Spleen (tissue), 11 donors: ENCODE results near the gene KRTAP26-1. TPM values are rescaled to one million over a fixed set of nuclear protein-coding genes. Genes with fewer than 3 reads are reported as not detected.

Experiments
- DNase-seq: peaks from one replicate; pipeline ENCODE4 v3.0.0-alpha.2; 2020
- H3K27ac ChIP-seq, 8 donors: fragments of 200-600 bp; sonication (generic) in 7 of 8; 1 replicate in 4 of 8; 2 replicates in 4 of 8; pipeline versions ENCODE4 v1.5.0 to v1.8.0; 2016 to 2021; ENCODE audit warnings: inconsistent platforms in 4 of 8, mild to moderate bottlenecking in 4 of 8, moderate library complexity in 1 of 8
- H3K27me3 ChIP-seq, 7 donors: fragments of 200-600 bp; sonication (generic) in 6 of 7; replicated peaks in 1 of 7; 1 replicate in 4 of 7; 2 replicates in 3 of 7; pipeline versions ENCODE4 v1.5.0 to v1.8.0; 2016 to 2021; ENCODE audit warnings: inconsistent platforms in 3 of 7, mild to moderate bottlenecking in 1 of 7
- H3K36me3 ChIP-seq, 6 donors: fragments of 200-600 bp; sonication (generic) in 5 of 6; 1 replicate in 4 of 6; 2 replicates in 2 of 6; pipeline versions ENCODE4 v1.5.0 to v1.8.0; 2016 to 2021; ENCODE audit warnings: inconsistent platforms in 2 of 6
- H3K4me1 ChIP-seq, 6 donors: fragments of 200-600 bp; sonication (generic) in 5 of 6; 1 replicate in 3 of 6; 2 replicates in 3 of 6; pipeline versions ENCODE4 v1.5.0 to v1.8.0; 2016 to 2021; ENCODE audit warnings: inconsistent platforms in 3 of 6
- H3K4me3 ChIP-seq, 8 donors: fragments of 200-600 bp; sonication (generic) in 7 of 8; 1 replicate in 4 of 8; 2 replicates in 4 of 8; pipeline versions ENCODE4 v1.5.0 to v1.8.0; 2016 to 2021; ENCODE audit warnings: inconsistent platforms in 4 of 8, mild to moderate bottlenecking in 4 of 8, moderate library complexity in 2 of 8
- H3K9me3 ChIP-seq, 8 donors: fragments of 200-600 bp; sonication (generic) in 7 of 8; 1 replicate in 4 of 8; 2 replicates in 4 of 8; pipeline versions ENCODE4 v1.5.0 to v1.8.0; 2016 to 2021; ENCODE audit warnings: inconsistent platforms in 4 of 8
- CTCF ChIP-seq, 11 experiments: fragments of 200-600 bp in 7 of 11; fragments of 450-650 bp in 4 of 11; sonication (generic) in 4 of 11; IDR thresholded peaks in 8 of 11; conservative IDR thresholded peaks in 3 of 11; 1 replicate in 7 of 11; 2 replicates in 4 of 11; pipeline versions ENCODE4 v1.4.0 to v1.8.0; 2016 to 2021; ENCODE audit warnings: antibody characterized with exemption in 11 of 11, inconsistent platforms in 4 of 11, mild to moderate bottlenecking in 1 of 11
- POLR2A ChIP-seq, 3 donors: fragments of 450-650 bp; IDR thresholded peaks; one replicate each; pipeline ENCODE4 v1.5.1; 2017; ENCODE audit warnings: antibody characterized with exemption in 3 of 3, mild to moderate bottlenecking in 1 of 3
- POLR2AphosphoS5 ChIP-seq, 3 donors: sonication (generic); formaldehyde crosslinking; IDR thresholded peaks; one replicate each; pipeline ENCODE4 v1.5.1; 2017; ENCODE audit warnings: antibody characterized with exemption in 3 of 3
- WGBS, 5 donors: extraction: QIAGEN DNeasy Blood & Tissue Kit in 3 of 5; methylation state at CpG; one replicate each; pipeline versions ENCODE4 v1.1.5 to v1.1.7; 2013 to 2018; 5-methylcytosine and 5-hydroxymethylcytosine counted together
- intact Hi-C: fragments of 100-400 bp; cut with DNase I; formaldehyde crosslinking; loops from one replicate; pipeline ENCODE4 v1.15.0; 2023; ENCODE audit warnings: low total_unique reads
- polyA plus RNA-seq, 3 donors: library from polyadenylated mRNA; stranded (reverse); fragments of 200-250 nt; gene quantifications; one replicate each; pipeline ENCODE4 v1.2.1, GENCODE V29; 2013
- total RNA-seq, 7 donors: library from RNA; depleted of rRNA in 3 of 7; stranded (reverse); fragments of >200 nt in 3 of 7; fragmentation: NEBNext Ultra II Directional in 4 of 7; extraction: Animal tissue kit (Norgen Biotek cat#: 25700) in 4 of 7; gene quantifications; one replicate each; pipeline versions ENCODE4 v1.1.0 to v1.2.1, GENCODE V29; 2016 to 2021
- donor health status: healthy with polysubstance abuse.
- donor health status: DM: no; HTN: no; CAD: no; lungs with moderate emphysema.
- donor health status: DM: no; HTN: no; CAD: no.
- donor health status: Bipolar disorder and iron deficiency.
- donor health status: healthy.
- donor health status: DM: no; HTN: no; CAD: no.
- donor health status: DM: yes; HTN: yes; CAD: no.

Gene KRTAP26-1
- total and polyA plus RNA-seq, 10 donors, result not detected

DNA sequence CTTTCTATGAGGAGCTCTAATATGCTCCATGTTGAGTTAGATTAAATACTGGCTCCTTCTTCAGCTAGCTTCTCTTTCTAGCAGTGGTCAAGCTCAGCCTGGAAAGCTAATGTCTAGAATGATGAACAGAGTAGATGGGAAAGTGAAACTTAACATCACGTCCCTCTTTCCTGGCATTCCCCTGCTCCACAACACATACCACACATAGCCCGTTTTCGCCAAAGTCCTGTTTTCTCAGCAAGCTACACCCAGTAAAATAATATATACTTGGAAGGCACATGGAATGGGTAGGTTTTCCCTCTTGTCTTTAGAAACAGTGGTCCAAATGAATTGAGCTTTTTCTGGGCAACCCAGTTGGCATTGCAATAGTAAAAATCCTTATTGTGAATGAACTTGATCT is 13.6 kb upstream of the KRTAP26-1 start:
- H3K27me3 ChIP-seq, result no peaks in the 10 kb centered on the region
- DNase-seq, result no peak
- 62 to 88% (median 85%) methylated on average over 3 of the region's 3 CpGs for WGBS, 5 donors
- no peaks in the 10 kb centered on the region for H3K36me3 ChIP-seq
- intact Hi-C loops, result no loop called here
- no peaks in the 10 kb centered on the region for H3K9me3 ChIP-seq
- no peak for TF ChIP-seq POLR2AphosphoS5 (IDR thresholded peaks at IDR 0.05)
- no peak for TF ChIP-seq POLR2A (IDR thresholded peaks at IDR 0.05)
- TF ChIP-seq CTCF (IDR thresholded peaks at IDR 0.05 in 8 of 11, conservative IDR thresholded peaks at IDR 0.05 in 3 of 11), result no peak
- H3K4me3 ChIP-seq, result no peak overlapping the region
- H3K4me1 ChIP-seq, result no peaks in the 10 kb centered on the region
- H3K27ac ChIP-seq, result no peak overlapping the region

DNA sequence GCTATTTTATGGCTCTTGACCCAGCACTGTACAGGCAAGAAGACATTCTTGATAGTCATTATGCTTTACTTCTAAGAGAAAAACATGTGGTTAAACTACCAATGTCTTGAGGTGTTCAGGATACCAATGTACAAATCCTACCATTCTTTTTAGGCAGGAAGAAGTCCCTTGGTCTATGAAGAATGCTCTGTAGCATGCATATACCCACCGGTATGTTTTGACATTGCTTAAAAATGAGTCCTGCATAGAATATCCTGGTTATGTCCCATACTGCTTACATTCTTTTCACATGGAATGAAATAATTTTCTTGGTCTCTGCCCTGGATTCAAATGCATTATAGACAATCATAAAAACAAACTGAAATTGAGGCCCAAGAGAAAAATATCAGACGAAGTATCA is 12.6 kb upstream of the KRTAP26-1 start:
- Histone ChIP-seq H3K27me3 (no peaks in the 10 kb centered on the region), H3K4me3 (no peak overlapping the region)
- intact Hi-C loops, result no loop called here

GRCh38 chr21:30329203-30329875 is 9.2 kb upstream of the KRTAP26-1 start:
- no peak for TF ChIP-seq CTCF (IDR thresholded peaks at IDR 0.05 in 8 of 11, conservative IDR thresholded peaks at IDR 0.05 in 3 of 11)
- no peak for TF ChIP-seq POLR2AphosphoS5 (IDR thresholded peaks at IDR 0.05)
- TF ChIP-seq POLR2A (IDR thresholded peaks at IDR 0.05), result no peak
- Histone ChIP-seq H3K27ac (no peak overlapping the region), H3K4me1 (no peaks in the 10 kb centered on the region), H3K9me3 (peaks cover 0 to 27% (median 19%) of the 10 kb centered on the region in 8 donors), H3K36me3 (no peaks in the 10 kb centered on the region), H3K4me3 (no peak overlapping the region), H3K27me3 (no peaks in the 10 kb centered on the region)
- DNase-seq, result no peak
- 72 to 88% (median 77%) methylated on average over 4 of the region's 4 CpGs for WGBS, 5 donors
- intact Hi-C loops, result no loop called here

More for the DNA sequence above, 12.6 kb upstream of the KRTAP26-1 start:
- 78 to 95% (median 86%) methylated on average over 2 of the region's 2 CpGs for WGBS, 5 donors
- Histone ChIP-seq H3K27ac (no peak overlapping the region), H3K4me1 (no peaks in the 10 kb centered on the region), H3K36me3 (no peaks in the 10 kb centered on the region), H3K9me3 (peaks cover 0 to 4% (median 0%) of the 10 kb centered on the region in 8 donors)
- DNase-seq, result no peak
- TF ChIP-seq POLR2A (IDR thresholded peaks at IDR 0.05) (no peak), POLR2AphosphoS5 (IDR thresholded peaks at IDR 0.05) (no peak), CTCF (IDR thresholded peaks at IDR 0.05 in 8 of 11, conservative IDR thresholded peaks at IDR 0.05 in 3 of 11) (no peak)

DNA sequence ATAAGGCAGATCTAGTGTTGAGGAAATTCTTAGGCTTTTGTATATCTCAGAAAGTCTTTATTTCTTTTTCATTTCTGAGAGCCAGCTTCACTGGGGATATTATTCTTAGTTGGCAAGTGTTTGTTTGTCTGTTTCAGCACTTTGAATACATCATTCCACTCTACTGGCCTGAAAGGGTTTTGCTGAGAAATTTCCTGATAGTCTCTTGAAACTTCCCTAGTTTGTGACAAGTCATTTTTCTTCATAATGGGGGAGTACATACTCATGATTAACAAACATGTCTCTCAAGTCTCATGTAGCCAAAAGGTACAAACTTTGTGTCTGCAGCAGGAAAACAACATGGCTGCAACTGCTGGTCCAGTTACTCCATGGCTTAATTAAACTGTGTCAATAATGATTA is 6.3 kb upstream of the KRTAP26-1 start:
- Histone ChIP-seq H3K4me3 (no peak overlapping the region), H3K27ac (no peak overlapping the region), H3K27me3 (no peaks in the 10 kb centered on the region), H3K9me3 (peaks cover 0 to 27% (median 19%) of the 10 kb centered on the region in 8 donors), H3K36me3 (no peaks in the 10 kb centered on the region), H3K4me1 (no peaks in the 10 kb centered on the region)
- DNase-seq, result no peak
- intact Hi-C loops, result no loop called here
- no peak for TF ChIP-seq CTCF (IDR thresholded peaks at IDR 0.05 in 8 of 11, conservative IDR thresholded peaks at IDR 0.05 in 3 of 11)
- no peak for TF ChIP-seq POLR2AphosphoS5 (IDR thresholded peaks at IDR 0.05)
- no peak for TF ChIP-seq POLR2A (IDR thresholded peaks at IDR 0.05)
